B cell (primary cell): ENCODE data around the gene ZNF273. TPM values are rescaled to one million over a fixed set of nuclear protein-coding genes. Genes with fewer than 3 reads are reported as not detected.
A peak's percentile ranks its signal among the peaks of the same experiment; 100 is the strongest.

Experiments used
- ATAC-seq: fragments of 200-7000 bp; cut with Tn5 transposase; one replicate; pipeline ENCODE4 v1.10.0; 2021; ENCODE audit warnings: low read depth, mild to moderate bottlenecking, moderate number of reproducible peaks, moderate library complexity
- CTCF ChIA-PET: fragments of 350-600 bp; sonication (Branson Sonifier 250); formaldehyde crosslinking; loops from one replicate; lab custom pipeline; 2021; ENCODE audit warnings: antibody characterized with exemption, inconsistent platforms; lab: Charles Lee
- POLR2A ChIA-PET: fragments of 350-600 bp; sonication (Branson Sonifier 250); formaldehyde crosslinking; loops from one replicate; lab custom pipeline; 2021; ENCODE audit warnings: antibody characterized with exemption; lab: Charles Lee
- DNase-seq: peaks from one replicate; pipeline ENCODE4 v3.0.0; 2013
- H2AFZ ChIP-seq: 2 replicates; pipeline ENCODE4 v1.6.1; 2012; ENCODE audit warnings: mild to moderate bottlenecking, low read depth, low read length; ENCODE audit not compliant: insufficient read depth, poor library complexity, severe bottlenecking
- H3K27ac ChIP-seq, 2 donors: 1 replicate in 1 of 2; 2 replicates in 1 of 2; pipeline ENCODE4 v1.5.1; 2012 to 2013; ENCODE audit warnings: low read length in 2 of 2, mild to moderate bottlenecking in 2 of 2, moderate library complexity in 1 of 2
- H3K27me3 ChIP-seq, 4 experiments: fragments of 200-600 bp in 1 of 4; sonication (generic) in 1 of 4; replicated peaks in 1 of 4; 1 replicate in 2 of 4; 2 replicates in 2 of 4; pipeline versions ENCODE4 v1.6.1 to v1.7.0; 2013 to 2016; ENCODE audit warnings: low read length in 3 of 4, mild to moderate bottlenecking in 2 of 4, mixed read lengths in 1 of 4, moderate library complexity in 1 of 4; ENCODE audit not compliant: insufficient read depth in 4 of 4, control insufficient read depth in 3 of 4; ENCODE audit errors: control extremely low read depth in 1 of 4
- H3K36me3 ChIP-seq, 2 experiments: replicated peaks in 1 of 2; 1 replicate in 1 of 2; 2 replicates in 1 of 2; pipeline versions ENCODE4 v1.6.1 to v1.7.1; 2013; ENCODE audit warnings: low read length in 1 of 2; ENCODE audit not compliant: insufficient read depth in 2 of 2, control insufficient read depth in 1 of 2; ENCODE audit errors: control extremely low read depth in 1 of 2, extremely low read depth in 1 of 2
- H3K4me1 ChIP-seq, 2 donors: fragments of 200-600 bp in 1 of 2; sonication (generic) in 1 of 2; 1 replicate in 1 of 2; 2 replicates in 1 of 2; pipeline versions ENCODE4 v1.5.1 to v1.6.1; 2013 to 2017; ENCODE audit warnings: low read length in 2 of 2; ENCODE audit not compliant: control insufficient read depth in 2 of 2, insufficient read depth in 2 of 2
- H3K4me2 ChIP-seq: replicated peaks from 2 replicates; pipeline ENCODE3; 2012; ENCODE audit warnings: mild to moderate bottlenecking, low read depth, low read length; ENCODE audit not compliant: poor library complexity, severe bottlenecking
- H3K4me3 ChIP-seq, 5 experiments: fragments of 200-600 bp in 1 of 5; sonication (generic) in 1 of 5; 1 replicate in 3 of 5; 2 replicates in 2 of 5; pipeline versions ENCODE4 v1.5.1 to v1.7.0; 2011 to 2016; ENCODE audit warnings: low read length in 4 of 5, mild to moderate bottlenecking in 4 of 5, low read depth in 2 of 5, control low read depth in 1 of 5, moderate library complexity in 1 of 5; ENCODE audit not compliant: insufficient read depth in 1 of 5; ENCODE audit errors: control extremely low read depth in 1 of 5, extremely low read depth in 1 of 5
- H3K79me2 ChIP-seq: fragments of 200-600 bp; sonication (generic); one replicate; pipeline ENCODE4 v1.6.0; 2016; ENCODE audit warnings: low read length; ENCODE audit not compliant: control insufficient read depth, insufficient read depth
- H3K9ac ChIP-seq: fragments of 200-600 bp; sonication (generic); 2 replicates; pipeline ENCODE4 v1.6.1; 2017; ENCODE audit warnings: mild to moderate bottlenecking, low read length, moderate library complexity
- H3K9me3 ChIP-seq, 3 donors: one replicate each; pipeline versions ENCODE4 v1.6.1 to v1.7.1; 2013; ENCODE audit warnings: low read length in 2 of 3; ENCODE audit not compliant: control insufficient read depth in 2 of 3, insufficient read depth in 1 of 3; ENCODE audit errors: control extremely low read depth in 1 of 3
- H4K20me1 ChIP-seq: 2 replicates; pipeline ENCODE4 v1.6.0; 2012; ENCODE audit warnings: mild to moderate bottlenecking, low read length; ENCODE audit not compliant: insufficient read depth, control insufficient read depth, poor library complexity, severe bottlenecking
- H3K27ac Mint-ChIP-seq: one replicate; pipeline ENCODE4 v1.8.0; 2021; ENCODE audit warnings: mixed read lengths
- H3K27me3 Mint-ChIP-seq: one replicate; pipeline ENCODE4 v1.8.0; 2021; ENCODE audit warnings: mixed read lengths
- H3K4me1 Mint-ChIP-seq: one replicate; pipeline ENCODE4 v1.8.0; 2021; ENCODE audit warnings: mixed read lengths
- H3K4me3 Mint-ChIP-seq: one replicate; pipeline ENCODE4 v1.8.0; 2021; ENCODE audit warnings: mixed read lengths
- H3K9me3 Mint-ChIP-seq: one replicate; pipeline ENCODE4 v1.8.0; 2022; ENCODE audit warnings: mixed read lengths; ENCODE audit not compliant: insufficient read depth
- CTCF ChIP-seq: fragments of 200-600 bp; IDR thresholded peaks from one replicate; pipeline ENCODE4 v1.8.0; 2022; ENCODE audit warnings: antibody characterized with exemption, mild to moderate bottlenecking
- EZH2 ChIP-seq: IDR thresholded peaks from 2 replicates; pipeline ENCODE4 v1.6.1; 2012; ENCODE audit warnings: borderline replicate concordance, low read depth, mild to moderate bottlenecking, moderate library complexity, low read length; ENCODE audit not compliant: insufficient read depth, poor library complexity, severe bottlenecking
- WGBS: methylation state at CpG from one replicate; pipeline ENCODE4 v1.1.5; 2013; ENCODE audit warnings: missing lambda C conversion rate; ENCODE audit not compliant: insufficient coverage; 5-methylcytosine and 5-hydroxymethylcytosine counted together
- intact Hi-C: fragments of 100-400 bp; cut with micrococcal nuclease; formaldehyde crosslinking; loops from one replicate; pipeline ENCODE4 v1.10.0; 2022
- polyA plus RNA-seq: library from polyadenylated mRNA; depleted of rRNA; stranded (reverse); fragments of >200 nt; gene quantifications from 2 replicates; pipeline ENCODE4 v1.2.3, GENCODE V29; 2012
- total RNA-seq, 2 donors: library from RNA; stranded (reverse); fragments of 120-200 nt in 1 of 2; gene quantifications; 1 replicate in 1 of 2; 2 replicates in 1 of 2; pipeline versions ENCODE4 v1.2.3 to v1.2.4, GENCODE V29; 2013 to 2022

Gene ZNF273
- total and polyA plus RNA-seq, 2 donors (not counting 1 experiment from before 2014, with no cell fraction given), result 3.8 to 12.7 TPM

- Histone ChIP-seq H2AFZ (no peak overlapping the region), H3K9ac (no peak overlapping the region), H3K4me3 (no peak overlapping the region), H3K79me2 (peaks cover 80% of the 10 kb centered on the region), H3K27me3 (no peaks in the 10 kb centered on the region), H3K36me3 (peaks cover 0 to 1% of the 10 kb centered on the region in 2 experiments), H3K4me1 (peaks cover 29 to 48% of the 10 kb centered on the region in 2 donors), H4K20me1 (peaks cover 26% of the 10 kb centered on the region), H3K27ac (peak overlapping the region in 1 of 2 donors; percentile 30), H3K4me2 (no peak overlapping the region), H3K9me3 (peaks cover 0 to 5% (median 2%) of the 10 kb centered on the region in 3 donors)
- POLR2A ChIA-PET, result interaction anchor here (0.6 to 0.7 kb wide), 2 partner anchors 236 to 239 kb away, joined by 9 to 11 read pairs; no protein-coding TSS in a partner anchor
- ATAC-seq (no peak), DNase-seq (no peak)
- CTCF ChIA-PET, result no interaction called here
- TF ChIP-seq CTCF (no peak), EZH2 (no peak)
- no CpG with 5 or more reads among the region's 4 CpGs for WGBS
- peaks cover 60% of the 10 kb centered on the region for H3K4me1 Mint-ChIP-seq
- no peaks in the 10 kb centered on the region for H3K9me3 Mint-ChIP-seq
- intact Hi-C loops, result loop anchor here (10.0 kb wide), 2 partner anchors 81 to 469 kb away; partner anchors contain the start of gene ZNF92
- H3K27ac Mint-ChIP-seq, result no peak overlapping the region
- peak overlapping the region; percentile 24 for H3K4me3 Mint-ChIP-seq
- no peaks in the 10 kb centered on the region for H3K27me3 Mint-ChIP-seq
Observed at GRCh38 chr7:64905547-64905946, 2.5 kb downstream of the ZNF273 start.

DNA sequence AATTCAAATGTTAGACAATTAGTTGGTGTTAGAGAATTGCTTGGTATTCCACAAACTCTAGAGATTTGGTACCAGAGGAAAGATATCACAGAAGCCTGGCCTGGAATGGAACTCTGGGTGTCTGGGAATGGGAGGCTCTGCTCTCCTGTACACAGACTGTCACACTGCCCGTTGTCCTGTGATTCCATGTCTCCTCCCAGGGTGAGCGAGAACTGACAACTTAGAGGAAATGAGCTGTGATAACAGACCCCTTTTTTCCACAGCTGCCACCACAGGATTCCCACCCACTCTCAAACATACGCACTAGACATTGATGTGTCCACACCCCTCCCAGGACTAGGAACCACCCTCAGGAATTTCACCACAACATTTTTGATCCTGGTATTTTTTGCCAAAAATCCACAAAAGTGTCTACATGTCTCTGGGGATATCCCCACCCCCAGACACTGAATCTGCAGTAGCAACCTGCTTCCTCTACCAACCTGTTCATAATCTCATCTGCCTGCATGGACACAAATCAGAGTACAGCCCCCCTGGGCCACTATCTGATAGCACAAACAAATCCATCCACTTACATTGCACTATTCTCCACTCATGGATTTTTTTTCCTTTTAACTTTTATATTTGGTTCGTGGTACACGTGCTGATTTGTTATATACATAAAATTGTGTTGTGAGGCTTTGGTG lies 4.7 kb downstream of the ZNF273 start:
- H3K4me2 ChIP-seq, result no peak overlapping the region
- no peaks in the 10 kb centered on the region for H3K27me3 ChIP-seq
- Mint-ChIP-seq H3K4me3 (peak overlapping the region; percentile 35), H3K4me1 (peaks cover 65% of the 10 kb centered on the region), H3K9me3 (no peaks in the 10 kb centered on the region), H3K27me3 (no peaks in the 10 kb centered on the region), H3K27ac (peak overlapping the region; percentile 17)
- peaks cover 2 to 9% (median 2%) of the 10 kb centered on the region in 3 donors for H3K9me3 ChIP-seq
- H4K20me1 ChIP-seq, result peaks cover 26% of the 10 kb centered on the region
- 87% methylated on average over 2 of the region's 5 CpGs for WGBS
- H3K9ac ChIP-seq, result no peak overlapping the region
- intact Hi-C loops, result loop anchor here (10.0 kb wide), 2 partner anchors 83 to 467 kb away; partner anchors contain the start of gene ZNF92
- peak overlapping the region in 1 of 2 donors; percentile 51 for H3K27ac ChIP-seq
- peaks cover 25 to 45% of the 10 kb centered on the region in 2 donors for H3K4me1 ChIP-seq
- H3K36me3 ChIP-seq, result peaks cover 0 to 1% of the 10 kb centered on the region in 2 experiments
- H2AFZ ChIP-seq, result no peak overlapping the region
- ATAC-seq, result no peak
- no peak for DNase-seq
- H3K4me3 ChIP-seq, result no peak overlapping the region
- no peak for TF ChIP-seq EZH2
- no peak for TF ChIP-seq CTCF
- ChIA-PET CTCF (no interaction called here), POLR2A (no interaction called here)
- H3K79me2 ChIP-seq, result peaks cover 97% of the 10 kb centered on the region
